ENCODE measurements around the gene FIGNL1. TPM values are rescaled to one million over a fixed set of nuclear protein-coding genes. Genes with fewer than 3 reads are reported as not detected.

FIGNL1 gene
- total RNA-seq, 1 donor from 2014 or later, result 11.1 TPM

GRCh38 chr7:50477640-50478039 is 27.5 kb upstream of the FIGNL1 start:
- peaks cover 4% of the 10 kb centered on the region for H3K9me3 Mint-ChIP-seq (ENCODE audit: unreplicated experiment)
- no peak for TF ChIP-seq CTCF (IDR thresholded peaks at IDR 0.05; ENCODE audit: partially characterized antibody, unreplicated experiment)
- no peak for DNase-seq
- no peak overlapping the region for H3K4me3 Mint-ChIP-seq (ENCODE audit: unreplicated experiment)
- peaks cover 8% of the 10 kb centered on the region for H3K27me3 Mint-ChIP-seq (ENCODE audit: unreplicated experiment)
- H3K4me1 Mint-ChIP-seq (ENCODE audit: low read depth, unreplicated experiment), result peaks cover 15% of the 10 kb centered on the region
- H3K36me3 Mint-ChIP-seq (ENCODE audit: unreplicated experiment), result peaks cover 7% of the 10 kb centered on the region
- no peak overlapping the region for H3K27ac Mint-ChIP-seq (ENCODE audit: unreplicated experiment)

- H3K9me3 Mint-ChIP-seq (ENCODE audit: unreplicated experiment), result peaks cover 5% of the 10 kb centered on the region
- TF ChIP-seq CTCF (IDR thresholded peaks at IDR 0.05; ENCODE audit: partially characterized antibody, unreplicated experiment), result no peak
These were observed 26.9 kb upstream of the FIGNL1 start for GRCh38 chr7:50476953-50477625.

GRCh38 chr7:50475340-50475739 is 25.2 kb upstream of the FIGNL1 start:
- Mint-ChIP-seq H3K4me1 (ENCODE audit: low read depth, unreplicated experiment) (peaks cover 23% of the 10 kb centered on the region), H3K9me3 (ENCODE audit: unreplicated experiment) (peaks cover 5% of the 10 kb centered on the region), H3K36me3 (ENCODE audit: unreplicated experiment) (peaks cover 9% of the 10 kb centered on the region), H3K4me3 (ENCODE audit: unreplicated experiment) (no peak overlapping the region), H3K27ac (ENCODE audit: unreplicated experiment) (no peak overlapping the region), H3K27me3 (ENCODE audit: unreplicated experiment) (peaks cover 11% of the 10 kb centered on the region)
- TF ChIP-seq CTCF (IDR thresholded peaks at IDR 0.05; ENCODE audit: partially characterized antibody, unreplicated experiment), result no peak
- no peak for DNase-seq

More at GRCh38 chr7:50476953-50477625, 26.9 kb upstream of the FIGNL1 start:
- H3K27ac Mint-ChIP-seq (ENCODE audit: unreplicated experiment), result no peak overlapping the region
- peaks cover 8% of the 10 kb centered on the region for H3K27me3 Mint-ChIP-seq (ENCODE audit: unreplicated experiment)
- H3K4me3 Mint-ChIP-seq (ENCODE audit: unreplicated experiment), result no peak overlapping the region
- H3K36me3 Mint-ChIP-seq (ENCODE audit: unreplicated experiment), result peaks cover 9% of the 10 kb centered on the region
- DNase-seq, result no peak
- H3K4me1 Mint-ChIP-seq (ENCODE audit: low read depth, unreplicated experiment), result peaks cover 20% of the 10 kb centered on the region

GRCh38 chr7:50474382-50475160 is 24.4 kb upstream of the FIGNL1 start:
- no peak for TF ChIP-seq CTCF (IDR thresholded peaks at IDR 0.05; ENCODE audit: partially characterized antibody, unreplicated experiment)
- no peak for DNase-seq
- peaks cover 9% of the 10 kb centered on the region for H3K36me3 Mint-ChIP-seq (ENCODE audit: unreplicated experiment)

DNA sequence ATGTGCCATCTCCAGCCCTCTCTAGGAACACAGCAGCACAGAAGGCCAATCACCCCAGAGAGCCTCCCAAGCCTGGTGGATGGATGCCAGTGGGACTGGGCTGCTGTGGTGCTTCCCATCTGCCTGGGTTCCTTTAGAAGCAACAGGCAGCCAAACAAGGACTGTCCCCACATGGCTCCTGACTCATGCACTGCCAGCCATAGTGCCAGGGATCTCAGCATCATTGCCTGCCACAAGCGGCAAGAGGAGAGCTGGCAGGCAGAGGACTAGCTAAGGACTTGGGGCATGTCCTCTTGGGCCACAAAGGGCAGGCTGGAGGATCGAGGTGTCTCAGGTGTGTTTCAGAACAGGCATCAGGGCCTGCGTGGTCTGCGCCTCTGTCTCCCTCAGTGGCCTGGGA is 23.4 kb upstream of the FIGNL1 start:
- no peak for TF ChIP-seq CTCF (IDR thresholded peaks at IDR 0.05; ENCODE audit: partially characterized antibody, unreplicated experiment)
- DNase-seq, result no peak
- Mint-ChIP-seq H3K4me1 (ENCODE audit: low read depth, unreplicated experiment) (peaks cover 23% of the 10 kb centered on the region), H3K36me3 (ENCODE audit: unreplicated experiment) (peaks cover 9% of the 10 kb centered on the region), H3K27ac (ENCODE audit: unreplicated experiment) (peak overlapping the region; percentile 22), H3K27me3 (ENCODE audit: unreplicated experiment) (peaks cover 13% of the 10 kb centered on the region), H3K4me3 (ENCODE audit: unreplicated experiment) (no peak overlapping the region), H3K9me3 (ENCODE audit: unreplicated experiment) (peaks cover 5% of the 10 kb centered on the region)

More at GRCh38 chr7:50474382-50475160, 24.4 kb upstream of the FIGNL1 start:
- H3K27me3 Mint-ChIP-seq (ENCODE audit: unreplicated experiment), result peaks cover 13% of the 10 kb centered on the region
- no peak overlapping the region for H3K4me3 Mint-ChIP-seq (ENCODE audit: unreplicated experiment)
- H3K4me1 Mint-ChIP-seq (ENCODE audit: low read depth, unreplicated experiment), result peaks cover 23% of the 10 kb centered on the region
- H3K27ac Mint-ChIP-seq (ENCODE audit: unreplicated experiment), result no peak overlapping the region
- H3K9me3 Mint-ChIP-seq (ENCODE audit: unreplicated experiment), result peaks cover 5% of the 10 kb centered on the region

Measured in glutamatergic neuron (in vitro differentiated cells).